ENCODE data around the gene IQCH. TPM values are rescaled to one million over a fixed set of nuclear protein-coding genes. Genes with fewer than 3 reads are reported as not detected.

IQCH gene
- total RNA-seq, 1 donor from 2014 or later: 3.1 TPM

GRCh38 chr15:67524235-67524634, 269.6 kb downstream of the IQCH start:
- H3K4me3 ChIP-seq (ENCODE audit: low read length in 3 of 3): no peak overlapping the region
- H3K9me3 ChIP-seq (ENCODE audit: control insufficient read depth in 3 of 3, low read length in 3 of 3): no peaks in the 10 kb centered on the region
- peak overlapping the region; percentile 96 for H3K27ac ChIP-seq (ENCODE audit: low read depth, low read length)
- no peaks in the 10 kb centered on the region for H3K36me3 ChIP-seq (ENCODE audit: control insufficient read depth in 3 of 3, insufficient read depth in 3 of 3, low read length in 3 of 3)
- H3K9ac ChIP-seq (ENCODE audit: low read depth in 1 of 3, low read length in 3 of 3): peak overlapping the region; percentile 15 to 40 (median 27)
- peaks cover 16 to 23% (median 19%) of the 10 kb centered on the region in 3 donors for H3K4me1 ChIP-seq (ENCODE audit: control insufficient read depth in 3 of 3, insufficient read depth in 3 of 3, low read length in 3 of 3)
- H3K27me3 ChIP-seq (ENCODE audit: control insufficient read depth in 3 of 3, insufficient read depth in 3 of 3, low read length in 3 of 3): no peaks in the 10 kb centered on the region

GRCh38 chr15:67528513-67528912, 273.9 kb downstream of the IQCH start:
- Histone ChIP-seq H3K36me3 (ENCODE audit: control insufficient read depth in 3 of 3, insufficient read depth in 3 of 3, low read length in 3 of 3) (peaks cover 0 to 3% (median 0%) of the 10 kb centered on the region in 3 donors), H3K27ac (ENCODE audit: low read depth, low read length) (peak overlapping the region; percentile 82), H3K4me3 (ENCODE audit: low read length in 3 of 3) (no peak overlapping the region), H3K9ac (ENCODE audit: low read depth in 1 of 3, low read length in 3 of 3) (no peak overlapping the region), H3K27me3 (ENCODE audit: control insufficient read depth in 3 of 3, insufficient read depth in 3 of 3, low read length in 3 of 3) (no peaks in the 10 kb centered on the region), H3K9me3 (ENCODE audit: control insufficient read depth in 3 of 3, low read length in 3 of 3) (no peaks in the 10 kb centered on the region), H3K4me1 (ENCODE audit: control insufficient read depth in 3 of 3, insufficient read depth in 3 of 3, low read length in 3 of 3) (peaks cover 9 to 16% (median 15%) of the 10 kb centered on the region in 3 donors)

DNA sequence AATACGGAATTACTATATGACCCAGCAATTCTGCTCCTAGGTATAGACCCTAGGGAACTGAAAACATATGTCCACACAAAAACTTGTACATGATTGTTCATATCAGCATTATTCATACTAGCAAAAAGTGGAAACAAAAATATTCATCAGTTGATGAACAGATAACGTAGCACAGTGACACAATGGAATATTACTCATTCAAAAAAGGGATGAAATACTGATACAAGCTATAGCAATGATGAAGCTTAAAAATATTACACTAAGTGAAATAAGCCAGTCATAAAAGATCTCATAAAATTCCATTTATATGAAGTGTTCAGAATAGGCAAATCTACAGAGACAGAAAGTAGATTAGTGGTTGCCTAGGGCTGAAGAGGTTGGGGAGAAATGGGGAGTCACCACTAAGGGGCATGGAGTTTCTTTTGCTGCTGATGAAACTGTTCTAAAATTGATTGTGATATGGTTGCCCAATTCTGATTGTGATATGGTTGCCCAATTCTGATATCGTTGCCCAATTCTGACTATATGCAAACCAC, 276.9 kb downstream of the IQCH start:
- Histone ChIP-seq H3K9ac (ENCODE audit: low read depth in 1 of 3, low read length in 3 of 3) (no peak overlapping the region), H3K9me3 (ENCODE audit: control insufficient read depth in 3 of 3, low read length in 3 of 3) (no peaks in the 10 kb centered on the region), H3K36me3 (ENCODE audit: control insufficient read depth in 3 of 3, insufficient read depth in 3 of 3, low read length in 3 of 3) (peaks cover 0 to 3% (median 0%) of the 10 kb centered on the region in 3 donors), H3K27me3 (ENCODE audit: control insufficient read depth in 3 of 3, insufficient read depth in 3 of 3, low read length in 3 of 3) (no peaks in the 10 kb centered on the region), H3K4me3 (ENCODE audit: low read length in 3 of 3) (no peak overlapping the region), H3K27ac (ENCODE audit: low read depth, low read length) (no peak overlapping the region), H3K4me1 (ENCODE audit: control insufficient read depth in 3 of 3, insufficient read depth in 3 of 3, low read length in 3 of 3) (peaks cover 0 to 11% (median 7%) of the 10 kb centered on the region in 3 donors)

DNA sequence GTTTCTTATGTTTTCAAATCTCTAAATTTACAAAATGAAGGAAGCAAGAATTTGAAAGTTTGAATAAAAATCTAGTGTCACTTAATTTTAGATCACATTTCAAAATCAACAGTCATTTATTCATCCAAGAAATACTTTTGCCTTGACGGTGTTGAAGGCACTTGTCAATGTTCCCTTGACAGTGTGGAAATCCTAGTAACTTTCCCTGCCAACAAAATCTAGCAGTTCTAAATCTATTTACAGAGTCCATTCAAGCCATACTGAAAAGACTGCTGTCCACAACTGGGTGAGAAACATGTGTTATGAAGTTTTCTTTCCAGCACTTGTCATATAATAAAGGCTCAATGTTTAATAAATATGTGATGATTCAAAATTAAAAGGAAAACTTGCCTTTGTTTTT, 279.3 kb downstream of the IQCH start:
- Histone ChIP-seq H3K9ac (ENCODE audit: low read depth in 1 of 3, low read length in 3 of 3) (no peak overlapping the region), H3K27ac (ENCODE audit: low read depth, low read length) (no peak overlapping the region), H3K36me3 (ENCODE audit: control insufficient read depth in 3 of 3, insufficient read depth in 3 of 3, low read length in 3 of 3) (peaks cover 0 to 3% (median 0%) of the 10 kb centered on the region in 3 donors), H3K4me1 (ENCODE audit: control insufficient read depth in 3 of 3, insufficient read depth in 3 of 3, low read length in 3 of 3) (peaks cover 0 to 4% (median 0%) of the 10 kb centered on the region in 3 donors), H3K9me3 (ENCODE audit: control insufficient read depth in 3 of 3, low read length in 3 of 3) (no peaks in the 10 kb centered on the region), H3K4me3 (ENCODE audit: low read length in 3 of 3) (no peak overlapping the region), H3K27me3 (ENCODE audit: control insufficient read depth in 3 of 3, insufficient read depth in 3 of 3, low read length in 3 of 3) (no peaks in the 10 kb centered on the region)

DNA sequence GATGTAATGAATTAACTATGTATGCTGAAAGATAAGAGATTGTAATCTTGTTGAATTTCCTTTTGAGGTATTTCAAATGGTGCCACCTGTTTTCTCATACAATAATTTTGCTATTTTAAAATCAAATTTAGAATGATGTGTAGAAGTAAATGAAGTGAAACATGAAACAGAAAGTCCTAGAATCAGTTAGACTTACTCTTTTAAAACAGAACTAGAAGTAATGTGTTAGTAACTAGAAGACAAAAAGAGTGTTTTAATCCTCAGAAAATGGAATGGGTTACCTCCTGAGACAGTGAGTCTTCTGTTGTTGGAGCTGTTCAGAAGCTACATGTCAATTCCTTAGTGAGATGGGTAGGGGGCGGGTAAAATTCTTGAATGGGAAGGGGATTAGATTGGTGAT, 279.8 kb downstream of the IQCH start:
- H3K4me3 ChIP-seq (ENCODE audit: low read length in 3 of 3): no peak overlapping the region
- no peak overlapping the region for H3K27ac ChIP-seq (ENCODE audit: low read depth, low read length)

GRCh38 chr15:67537771-67538170, 283.2 kb downstream of the IQCH start:
- Histone ChIP-seq H3K27me3 (ENCODE audit: control insufficient read depth in 3 of 3, insufficient read depth in 3 of 3, low read length in 3 of 3) (no peaks in the 10 kb centered on the region), H3K27ac (ENCODE audit: low read depth, low read length) (no peak overlapping the region), H3K4me1 (ENCODE audit: control insufficient read depth in 3 of 3, insufficient read depth in 3 of 3, low read length in 3 of 3) (peaks cover 3 to 5% (median 4%) of the 10 kb centered on the region in 3 donors), H3K9ac (ENCODE audit: low read depth in 1 of 3, low read length in 3 of 3) (no peak overlapping the region), H3K4me3 (ENCODE audit: low read length in 3 of 3) (no peak overlapping the region), H3K9me3 (ENCODE audit: control insufficient read depth in 3 of 3, low read length in 3 of 3) (no peaks in the 10 kb centered on the region), H3K36me3 (ENCODE audit: control insufficient read depth in 3 of 3, insufficient read depth in 3 of 3, low read length in 3 of 3) (no peaks in the 10 kb centered on the region)

More for the DNA sequence above, 279.8 kb downstream of the IQCH start:
- H3K4me1 ChIP-seq (ENCODE audit: control insufficient read depth in 3 of 3, insufficient read depth in 3 of 3, low read length in 3 of 3): peaks cover 0 to under 1% (median 0%) of the 10 kb centered on the region in 3 donors
- H3K9ac ChIP-seq (ENCODE audit: low read depth in 1 of 3, low read length in 3 of 3): no peak overlapping the region
- no peaks in the 10 kb centered on the region for H3K9me3 ChIP-seq (ENCODE audit: control insufficient read depth in 3 of 3, low read length in 3 of 3)
- peaks cover 0 to 3% (median 0%) of the 10 kb centered on the region in 3 donors for H3K36me3 ChIP-seq (ENCODE audit: control insufficient read depth in 3 of 3, insufficient read depth in 3 of 3, low read length in 3 of 3)
- no peaks in the 10 kb centered on the region for H3K27me3 ChIP-seq (ENCODE audit: control insufficient read depth in 3 of 3, insufficient read depth in 3 of 3, low read length in 3 of 3)

DNA sequence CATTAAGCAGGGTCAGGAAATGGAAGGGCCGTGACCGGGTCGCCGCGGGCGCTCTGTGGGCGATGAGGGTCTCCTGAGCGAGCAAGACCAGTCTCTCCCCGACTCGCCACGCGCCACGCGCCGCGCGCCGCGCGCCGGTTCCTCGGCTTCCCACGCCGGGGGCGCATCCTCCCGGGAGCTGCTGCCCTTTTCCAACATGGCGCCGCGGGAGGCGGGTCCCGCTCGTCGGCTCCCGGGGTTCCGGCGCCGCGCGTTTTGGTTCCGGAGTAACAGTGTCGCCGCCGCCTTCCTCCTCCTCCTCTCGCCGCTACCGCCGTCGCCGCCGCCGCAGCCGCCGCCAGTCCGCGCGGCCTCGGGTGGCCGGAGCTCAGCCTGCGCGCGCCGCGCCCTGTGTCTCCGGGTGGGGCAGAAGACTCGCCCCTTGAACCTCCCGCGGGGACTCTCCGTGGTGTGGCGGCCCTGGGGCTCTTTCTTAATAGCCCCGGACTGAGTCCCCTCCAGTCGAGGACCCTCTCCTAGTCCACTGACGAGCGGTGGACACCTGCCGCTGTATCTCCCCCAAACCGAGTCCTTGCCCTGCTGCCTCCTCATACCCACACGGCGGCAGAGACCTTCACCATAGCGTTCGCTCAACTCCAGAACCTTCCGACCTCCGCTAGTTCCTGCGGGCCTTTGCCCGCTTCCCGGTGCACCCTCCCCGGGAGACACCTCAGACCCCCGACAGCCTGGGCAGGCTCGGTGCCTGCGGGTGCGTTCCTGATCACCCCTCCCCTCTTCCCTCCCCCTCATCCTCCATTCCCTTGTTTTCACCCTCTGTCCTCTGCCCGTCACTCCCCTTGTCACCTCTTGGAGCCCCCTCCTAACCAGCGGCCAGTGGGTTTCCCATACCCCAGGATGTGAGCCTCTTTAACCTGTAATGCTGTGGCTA, 288.1 kb downstream of the IQCH start, which contains the start of gene MAP2K5:
Gene MAP2K5 (plus strand): TSS at position 284 of the 928 bp plus-strand sequence. CDS start 633 bp downstream, at position 917.
- Histone ChIP-seq H3K9ac (ENCODE audit: low read depth in 1 of 3, low read length in 3 of 3) (peak within 1 kb of the TSS; percentile 90 to 99 (median 93)), H3K36me3 (ENCODE audit: control insufficient read depth in 3 of 3, insufficient read depth in 3 of 3, low read length in 3 of 3) (peaks cover 4 to 11% (median 7%) of the 10 kb centered on the region in 3 donors), H3K4me1 (ENCODE audit: control insufficient read depth in 3 of 3, insufficient read depth in 3 of 3, low read length in 3 of 3) (peaks cover 19 to 27% (median 21%) of the 10 kb centered on the region in 3 donors), H3K27me3 (ENCODE audit: control insufficient read depth in 3 of 3, insufficient read depth in 3 of 3, low read length in 3 of 3) (no peaks in the 10 kb centered on the region), H3K9me3 (ENCODE audit: control insufficient read depth in 3 of 3, low read length in 3 of 3) (no peaks in the 10 kb centered on the region), H3K4me3 (ENCODE audit: low read length in 3 of 3) (peak within 1 kb of the TSS; percentile 92 to 99 (median 98)), H3K27ac (ENCODE audit: low read depth, low read length) (peak within 1 kb of the TSS; percentile 81)

DNA sequence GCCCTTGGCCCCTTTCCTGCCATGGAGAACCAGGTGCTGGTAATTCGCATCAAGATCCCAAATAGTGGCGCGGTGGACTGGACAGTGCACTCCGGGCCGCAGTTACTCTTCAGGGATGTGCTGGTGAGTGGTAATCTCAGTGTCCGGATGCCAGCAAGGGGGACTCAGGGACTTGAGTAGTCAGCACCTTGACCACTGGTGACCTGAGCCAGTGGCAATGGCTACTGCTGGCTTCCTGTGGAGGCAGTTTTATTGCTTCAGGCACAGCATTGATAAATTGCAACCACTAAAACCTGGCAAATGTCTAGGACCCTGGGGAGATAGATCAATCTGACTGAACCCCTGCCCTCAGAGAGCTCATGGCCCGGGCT, 288.7 kb downstream of the IQCH start:
- Histone ChIP-seq H3K4me3 (ENCODE audit: low read length in 3 of 3) (peak overlapping the region; percentile 92 to 99 (median 98)), H3K9me3 (ENCODE audit: control insufficient read depth in 3 of 3, low read length in 3 of 3) (no peaks in the 10 kb centered on the region), H3K27me3 (ENCODE audit: control insufficient read depth in 3 of 3, insufficient read depth in 3 of 3, low read length in 3 of 3) (no peaks in the 10 kb centered on the region), H3K36me3 (ENCODE audit: control insufficient read depth in 3 of 3, insufficient read depth in 3 of 3, low read length in 3 of 3) (peaks cover 4 to 11% (median 7%) of the 10 kb centered on the region in 3 donors), H3K4me1 (ENCODE audit: control insufficient read depth in 3 of 3, insufficient read depth in 3 of 3, low read length in 3 of 3) (peaks cover 24 to 27% (median 25%) of the 10 kb centered on the region in 3 donors), H3K27ac (ENCODE audit: low read depth, low read length) (peak overlapping the region; percentile 81), H3K9ac (ENCODE audit: low read depth in 1 of 3, low read length in 3 of 3) (peak overlapping the region; percentile 90 to 99 (median 93))

DNA sequence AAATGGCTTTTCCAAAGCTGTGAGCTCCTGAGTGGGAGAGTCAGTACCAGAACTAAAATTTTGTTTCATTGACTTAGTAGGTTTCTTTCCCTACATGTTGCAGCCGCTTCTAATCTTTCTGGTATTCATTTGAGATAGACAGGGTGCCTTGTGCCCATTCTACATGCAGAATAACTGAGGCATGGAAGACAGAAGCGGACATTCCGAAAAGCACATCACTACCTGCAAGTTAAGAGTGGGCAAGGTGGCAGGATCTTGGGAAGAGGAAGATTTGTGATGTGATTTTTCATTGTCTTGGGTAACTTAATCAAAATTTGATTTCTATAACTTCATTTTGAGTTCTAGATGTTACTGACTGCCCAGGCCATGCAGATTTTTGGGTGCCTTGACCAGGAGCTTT, 289.9 kb downstream of the IQCH start:
- Histone ChIP-seq H3K9me3 (ENCODE audit: control insufficient read depth in 3 of 3, low read length in 3 of 3) (no peaks in the 10 kb centered on the region), H3K9ac (ENCODE audit: low read depth in 1 of 3, low read length in 3 of 3) (no peak overlapping the region), H3K4me3 (ENCODE audit: low read length in 3 of 3) (peak overlapping the region in 1 of 3 donors; percentile 43), H3K27me3 (ENCODE audit: control insufficient read depth in 3 of 3, insufficient read depth in 3 of 3, low read length in 3 of 3) (no peaks in the 10 kb centered on the region), H3K27ac (ENCODE audit: low read depth, low read length) (no peak overlapping the region), H3K4me1 (ENCODE audit: control insufficient read depth in 3 of 3, insufficient read depth in 3 of 3, low read length in 3 of 3) (peaks cover 31 to 35% (median 33%) of the 10 kb centered on the region in 3 donors), H3K36me3 (ENCODE audit: control insufficient read depth in 3 of 3, insufficient read depth in 3 of 3, low read length in 3 of 3) (peaks cover 4 to 11% (median 7%) of the 10 kb centered on the region in 3 donors)

DNA sequence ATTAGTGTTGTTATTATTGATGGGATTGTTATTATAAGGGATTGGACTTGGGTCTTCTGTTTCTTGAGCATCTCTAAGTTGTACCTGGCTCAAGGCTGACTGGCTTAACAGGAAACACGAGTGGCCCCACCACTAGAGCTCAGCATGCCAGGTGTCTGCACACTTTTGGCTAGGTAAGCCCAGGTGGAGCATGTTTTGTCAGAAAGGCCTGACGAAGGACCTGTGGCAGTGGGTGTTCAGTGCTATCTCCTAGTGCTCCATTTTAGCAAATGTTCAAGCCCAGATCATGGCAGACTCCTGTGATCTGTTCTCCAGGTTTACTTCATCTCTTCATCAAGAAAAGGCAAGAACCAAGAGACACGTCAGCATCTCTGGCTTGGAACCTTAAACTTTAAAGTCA, 291.3 kb downstream of the IQCH start:
- Histone ChIP-seq H3K27me3 (ENCODE audit: control insufficient read depth in 3 of 3, insufficient read depth in 3 of 3, low read length in 3 of 3) (no peaks in the 10 kb centered on the region), H3K9me3 (ENCODE audit: control insufficient read depth in 3 of 3, low read length in 3 of 3) (no peaks in the 10 kb centered on the region), H3K4me3 (ENCODE audit: low read length in 3 of 3) (no peak overlapping the region), H3K36me3 (ENCODE audit: control insufficient read depth in 3 of 3, insufficient read depth in 3 of 3, low read length in 3 of 3) (peaks cover 4 to 15% (median 7%) of the 10 kb centered on the region in 3 donors), H3K9ac (ENCODE audit: low read depth in 1 of 3, low read length in 3 of 3) (no peak overlapping the region), H3K27ac (ENCODE audit: low read depth, low read length) (no peak overlapping the region), H3K4me1 (ENCODE audit: control insufficient read depth in 3 of 3, insufficient read depth in 3 of 3, low read length in 3 of 3) (peaks cover 34 to 40% (median 40%) of the 10 kb centered on the region in 3 donors)
